GM10248 (cell line): ENCODE data around the gene INMT.

Experiments used
- CTCF ChIA-PET: fragments of 300-600 bp; sonication (Branson Sonifier 250); formaldehyde crosslinking; extraction: SDS; loops from one replicate; lab custom pipeline; 2021; ENCODE audit warnings: antibody characterized with exemption; lab: Yijun Ruan, JAX
- POLR2A ChIA-PET: fragments of 350-650 bp; sonication (Branson Sonifier 250); formaldehyde crosslinking; extraction: SDS; loops from one replicate; lab custom pipeline; 2020; ENCODE audit warnings: antibody characterized with exemption; lab: Yijun Ruan, JAX
- DNase-seq: peaks from one replicate; pipeline ENCODE4 v3.0.0; 2012; ENCODE audit errors: extremely low spot score
- TF ChIP-seq, protein P1 (sequence below): IDR thresholded peaks from 2 replicates; pipeline ENCODE4 v1.5.1; 2012; ENCODE audit warnings: mild to moderate bottlenecking, low read depth; ENCODE audit errors: extremely low read depth, missing control alignments, control extremely low read depth

INMT gene

DNA sequence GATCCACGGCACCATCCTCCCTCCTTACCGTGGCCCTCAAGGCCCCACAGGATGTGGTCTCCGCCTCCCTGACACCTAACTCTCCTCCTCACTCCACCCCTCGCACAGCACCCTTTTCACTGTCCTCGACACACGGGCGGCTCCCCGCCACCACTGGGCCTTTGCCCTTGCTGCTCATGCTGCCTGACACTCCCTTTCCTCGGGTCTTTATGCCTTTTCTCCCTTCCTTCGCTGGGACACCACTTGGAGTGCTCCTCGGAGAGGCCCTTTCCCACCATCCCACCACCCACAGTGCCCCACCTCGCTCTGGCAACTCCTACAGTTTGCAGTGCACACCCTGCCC is 7.9 kb upstream of the INMT start:
- ChIA-PET POLR2A (no interaction called here), CTCF (interaction anchor here (1.0 to 2.2 kb wide), 3 partner anchors 195 to 468 kb away, joined by 3 to 6 read pairs (median 4); no protein-coding TSS in a partner anchor)
- TF ChIP-seq, protein P1, sequence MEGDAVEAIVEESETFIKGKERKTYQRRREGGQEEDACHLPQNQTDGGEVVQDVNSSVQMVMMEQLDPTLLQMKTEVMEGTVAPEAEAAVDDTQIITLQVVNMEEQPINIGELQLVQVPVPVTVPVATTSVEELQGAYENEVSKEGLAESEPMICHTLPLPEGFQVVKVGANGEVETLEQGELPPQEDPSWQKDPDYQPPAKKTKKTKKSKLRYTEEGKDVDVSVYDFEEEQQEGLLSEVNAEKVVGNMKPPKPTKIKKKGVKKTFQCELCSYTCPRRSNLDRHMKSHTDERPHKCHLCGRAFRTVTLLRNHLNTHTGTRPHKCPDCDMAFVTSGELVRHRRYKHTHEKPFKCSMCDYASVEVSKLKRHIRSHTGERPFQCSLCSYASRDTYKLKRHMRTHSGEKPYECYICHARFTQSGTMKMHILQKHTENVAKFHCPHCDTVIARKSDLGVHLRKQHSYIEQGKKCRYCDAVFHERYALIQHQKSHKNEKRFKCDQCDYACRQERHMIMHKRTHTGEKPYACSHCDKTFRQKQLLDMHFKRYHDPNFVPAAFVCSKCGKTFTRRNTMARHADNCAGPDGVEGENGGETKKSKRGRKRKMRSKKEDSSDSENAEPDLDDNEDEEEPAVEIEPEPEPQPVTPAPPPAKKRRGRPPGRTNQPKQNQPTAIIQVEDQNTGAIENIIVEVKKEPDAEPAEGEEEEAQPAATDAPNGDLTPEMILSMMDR, result no peak
- no peak for DNase-seq

DNA sequence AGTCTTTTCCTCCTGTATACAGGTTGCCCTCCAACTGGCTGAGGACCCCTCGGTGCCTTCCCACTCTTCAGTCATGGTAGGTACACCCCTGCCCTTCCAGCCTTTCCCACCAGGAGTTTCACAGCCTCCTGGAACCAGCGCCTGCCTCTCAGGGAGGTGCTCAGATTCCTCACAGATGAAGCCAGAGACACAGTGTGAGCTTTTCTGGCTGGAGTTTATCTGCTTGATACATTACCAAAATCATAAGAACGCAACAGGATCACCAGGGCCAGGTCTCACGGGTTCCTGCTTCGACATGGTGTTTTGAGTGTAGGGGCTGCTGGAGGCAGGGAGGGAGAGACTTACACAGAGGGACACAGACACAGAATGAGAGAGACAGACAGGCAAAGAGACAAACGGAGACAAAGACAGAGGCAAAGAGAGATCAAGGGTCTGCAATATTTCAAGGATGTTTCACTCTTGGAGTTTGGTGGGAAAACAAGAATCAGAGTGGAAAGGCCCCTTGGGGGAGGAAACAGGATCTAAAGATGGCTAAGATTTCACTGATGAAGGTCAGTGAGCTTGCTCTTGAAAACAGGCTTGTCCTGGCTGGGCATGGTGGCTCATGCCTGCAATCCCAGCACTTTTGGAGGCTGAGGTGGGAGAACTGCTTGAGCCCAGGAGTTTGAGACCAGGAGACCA is 6.5 kb upstream of the INMT start:
- TF ChIP-seq, protein P1, result no peak
- ChIA-PET POLR2A (no interaction called here), CTCF (interaction anchor here (0.7 to 3.3 kb wide), 6 partner anchors 12 to 470 kb away, joined by 3 to 16 read pairs (median 4); no protein-coding TSS in a partner anchor)
- no peak for DNase-seq

DNA sequence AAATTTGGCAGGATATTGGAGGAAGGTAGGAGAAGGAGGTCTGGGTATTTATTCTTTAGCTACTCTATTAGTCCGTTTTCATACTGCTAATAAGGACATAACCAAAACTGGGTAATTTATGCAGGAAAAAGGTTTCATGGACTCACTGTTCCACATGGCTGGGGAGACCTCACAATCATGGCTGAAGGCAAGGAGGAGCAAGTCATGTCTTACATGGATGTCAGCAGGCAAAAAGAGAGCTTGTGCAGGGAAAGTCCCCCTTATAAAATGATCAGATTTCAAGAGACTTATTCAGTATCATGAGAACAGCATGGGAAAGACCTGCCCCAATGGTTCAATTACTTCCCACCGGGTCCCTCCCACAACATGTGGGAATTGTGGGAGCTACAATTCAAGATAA is 1.9 kb upstream of the INMT start:
- ChIA-PET POLR2A (no interaction called here), CTCF (interaction anchor here (1.2 to 4.7 kb wide), 3 partner anchors 10 to 13 kb away, joined by 3 to 31 read pairs (median 4); no protein-coding TSS in a partner anchor)
- DNase-seq, result no peak
- TF ChIP-seq, protein P1, result no peak

DNA sequence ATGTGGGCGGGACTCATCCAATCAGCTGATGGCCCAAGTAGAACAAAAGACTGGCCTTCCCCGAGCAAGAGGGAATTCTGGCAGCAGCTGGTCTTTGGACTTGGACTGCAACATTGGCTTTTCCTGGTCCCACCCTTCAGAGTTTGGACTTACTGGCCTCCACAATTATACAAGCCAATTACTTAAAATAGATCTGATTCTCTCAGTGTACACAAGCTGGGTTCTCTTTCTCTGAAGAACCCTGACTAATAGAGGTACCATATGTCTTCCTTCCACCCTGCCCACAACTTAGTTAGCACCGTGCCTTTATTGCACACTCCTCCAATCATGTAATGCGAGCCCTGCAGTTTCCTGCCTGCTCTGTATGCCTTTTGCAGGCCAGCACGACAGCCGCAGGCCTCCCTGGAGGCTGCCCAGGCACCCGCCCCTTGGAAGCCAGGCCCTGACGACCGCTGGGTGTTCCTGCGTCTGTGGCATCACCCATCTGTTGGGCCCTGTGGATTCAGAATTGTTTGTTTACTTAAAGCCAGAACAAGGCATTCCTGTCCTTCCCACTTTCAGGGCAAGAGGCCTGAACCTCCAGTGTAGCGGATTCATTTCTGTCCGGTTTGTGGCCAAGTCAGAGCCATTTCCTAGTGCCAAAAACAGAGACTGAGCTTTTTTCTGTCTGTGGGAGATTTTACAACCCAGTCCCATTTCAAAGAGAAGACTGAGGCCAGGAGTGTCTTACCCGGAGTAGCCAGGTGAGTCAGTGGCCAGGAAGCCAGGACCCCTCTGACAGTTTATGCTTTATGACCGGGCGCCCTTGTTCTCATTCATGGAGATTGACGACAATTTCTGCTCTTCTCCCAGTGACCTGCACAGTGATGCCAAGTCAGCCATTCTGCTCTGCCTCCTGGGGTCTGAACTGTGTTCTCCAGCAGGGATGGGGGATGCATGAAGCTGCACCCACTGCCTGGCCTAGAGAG is 968 bp upstream of the INMT start:
- ChIA-PET POLR2A (no interaction called here), CTCF (interaction anchor here (1.2 to 4.7 kb wide), 2 partner anchors 11 to 13 kb away, joined by 3 to 31 read pairs; no protein-coding TSS in a partner anchor)
- TF ChIP-seq, protein P1, result no peak
- no peak for DNase-seq

DNA sequence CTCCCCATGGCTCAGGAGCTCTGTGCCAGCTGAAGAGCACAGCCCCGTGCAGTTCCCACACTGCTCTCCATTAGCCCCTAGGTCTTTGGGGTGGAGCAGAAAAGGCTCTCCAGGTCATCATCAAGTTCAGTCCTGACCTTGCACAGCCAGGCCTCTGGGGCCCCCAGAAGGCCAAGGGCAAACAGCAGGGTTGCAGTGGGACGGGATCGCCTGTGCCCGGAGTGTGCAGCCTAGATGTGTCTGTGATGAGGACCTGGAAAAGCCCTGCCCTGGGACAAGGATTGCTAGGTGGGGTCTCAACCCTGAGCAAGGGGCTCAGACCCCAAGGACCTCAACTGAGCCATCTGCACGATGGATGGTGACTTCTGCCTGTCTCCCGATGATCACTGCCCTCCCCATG is 549 bp downstream of the INMT start:
- TF ChIP-seq, protein P1, result no peak
- ChIA-PET POLR2A (no interaction called here), CTCF (interaction anchor here (4.7 kb wide), 1 partner anchor 12 kb away, joined by 31 read pairs; no protein-coding TSS in a partner anchor)
- no peak for DNase-seq

DNA sequence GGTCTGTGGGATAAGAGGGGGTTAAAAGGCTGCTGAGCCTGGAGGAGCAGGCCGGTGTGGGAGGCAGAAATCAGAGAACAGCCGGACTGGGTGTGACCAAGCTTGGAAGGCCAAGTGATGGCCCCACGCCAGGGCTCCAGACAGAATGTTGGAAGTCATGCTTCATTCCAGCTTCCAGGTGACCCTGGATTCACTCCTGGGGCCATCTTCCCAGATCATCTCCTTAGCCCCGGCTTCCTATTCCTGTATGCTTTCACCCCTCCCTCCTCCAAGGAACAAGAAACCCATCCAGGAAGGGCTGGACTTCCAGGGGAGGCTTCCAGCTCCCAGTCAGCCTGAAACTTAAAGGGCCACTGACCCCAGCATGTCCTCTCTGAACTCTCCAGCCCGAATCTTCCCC is 1.0 kb downstream of the INMT start:
- ChIA-PET CTCF (interaction anchor here (4.7 kb wide), 1 partner anchor 13 kb away, joined by 31 read pairs; no protein-coding TSS in a partner anchor), POLR2A (no interaction called here)
- DNase-seq, result no peak
- TF ChIP-seq, protein P1, result no peak
